ENCODE measurements around the gene ZNF316.

The ZNF316 gene

GRCh38 chr7:6651851-6652445, 14.8 kb downstream of the ZNF316 start:
- Histone ChIP-seq H3K4me1 (ENCODE audit: low read length) (no peaks in the 10 kb centered on the region), H3K4me3 (ENCODE audit: low read length) (no peak overlapping the region), H3K36me3 (replicated peaks; ENCODE audit: insufficient read depth, low read length) (no peaks in the 10 kb centered on the region; the same call in 1 of the 2 replicates), H4K20me1 (ENCODE audit: insufficient read depth, low read length) (no peaks in the 10 kb centered on the region), H3K27ac (ENCODE audit: low read length) (no peak overlapping the region), H2AFZ (ENCODE audit: low read length) (no peak overlapping the region), H3K9me3 (replicated peaks; ENCODE audit: insufficient read depth, low read length) (no peaks in the 10 kb centered on the region; the same call in 1 of the 2 replicates), H3K79me2 (ENCODE audit: low read length) (no peaks in the 10 kb centered on the region), H3K9ac (ENCODE audit: low read length) (no peak overlapping the region), H3F3A (ENCODE audit: insufficient read depth, low read length) (no peaks in the 10 kb centered on the region), H3K4me2 (ENCODE audit: low read depth, low read length) (no peak overlapping the region), H3K27me3 (replicated peaks; ENCODE audit: insufficient read depth, low read length) (no peaks in the 10 kb centered on the region), H3K9me2 (replicated peaks; ENCODE audit: insufficient read depth, low read length) (no peaks in the 10 kb centered on the region)
- no peak for DNase-seq
- no peak for TF ChIP-seq EZH2phosphoT487 (IDR thresholded peaks at IDR 0.05; ENCODE audit: low read length)
- no peak for TF ChIP-seq CTCF (IDR thresholded peaks at IDR 0.05; ENCODE audit: low read length)
- no peak for TF ChIP-seq EZH2 (optimal IDR thresholded peaks at IDR 0.05; ENCODE audit: low read depth, low read length)

- DNase-seq = no peak
- TF ChIP-seq EZH2 (optimal IDR thresholded peaks at IDR 0.05; ENCODE audit: low read depth, low read length) (no peak), CTCF (IDR thresholded peaks at IDR 0.05; ENCODE audit: low read length) (no peak), EZH2phosphoT487 (IDR thresholded peaks at IDR 0.05; ENCODE audit: low read length) (no peak)
- no peak overlapping the region for H3K4me2 ChIP-seq (ENCODE audit: low read depth, low read length)
- no peak overlapping the region for H3K27ac ChIP-seq (ENCODE audit: low read length)
- no peaks in the 10 kb centered on the region for H3K9me2 ChIP-seq (replicated peaks; ENCODE audit: insufficient read depth, low read length)
- H3K4me3 ChIP-seq (ENCODE audit: low read length) = no peak overlapping the region
- no peaks in the 10 kb centered on the region for H3F3A ChIP-seq (ENCODE audit: insufficient read depth, low read length)
- H3K79me2 ChIP-seq (ENCODE audit: low read length) = no peaks in the 10 kb centered on the region
- H4K20me1 ChIP-seq (ENCODE audit: insufficient read depth, low read length) = no peaks in the 10 kb centered on the region
- H3K36me3 ChIP-seq (replicated peaks; ENCODE audit: insufficient read depth, low read length) = no peaks in the 10 kb centered on the region; the same call in 1 of the 2 replicates
- H3K27me3 ChIP-seq (replicated peaks; ENCODE audit: insufficient read depth, low read length) = no peaks in the 10 kb centered on the region
- H3K9me3 ChIP-seq (replicated peaks; ENCODE audit: insufficient read depth, low read length) = no peaks in the 10 kb centered on the region; the same call in 1 of the 2 replicates
- H3K9ac ChIP-seq (ENCODE audit: low read length) = no peak overlapping the region
- H3K4me1 ChIP-seq (ENCODE audit: low read length) = no peaks in the 10 kb centered on the region
- no peak overlapping the region for H2AFZ ChIP-seq (ENCODE audit: low read length)
These were observed 15.4 kb downstream of the ZNF316 start for GRCh38 chr7:6652446-6653011.

- no peak for DNase-seq
- Histone ChIP-seq H3F3A (ENCODE audit: insufficient read depth, low read length) (no peaks in the 10 kb centered on the region), H3K36me3 (replicated peaks; ENCODE audit: insufficient read depth, low read length) (no peaks in the 10 kb centered on the region; the same call in 1 of the 2 replicates), H4K20me1 (ENCODE audit: insufficient read depth, low read length) (no peaks in the 10 kb centered on the region), H3K4me3 (ENCODE audit: low read length) (no peak overlapping the region), H3K27me3 (replicated peaks; ENCODE audit: insufficient read depth, low read length) (no peaks in the 10 kb centered on the region), H2AFZ (ENCODE audit: low read length) (no peak overlapping the region), H3K9me2 (replicated peaks; ENCODE audit: insufficient read depth, low read length) (no peaks in the 10 kb centered on the region), H3K27ac (ENCODE audit: low read length) (no peak overlapping the region), H3K9me3 (replicated peaks; ENCODE audit: insufficient read depth, low read length) (no peaks in the 10 kb centered on the region; the same call in 1 of the 2 replicates), H3K9ac (ENCODE audit: low read length) (no peak overlapping the region), H3K4me1 (ENCODE audit: low read length) (no peaks in the 10 kb centered on the region), H3K4me2 (ENCODE audit: low read depth, low read length) (no peak overlapping the region), H3K79me2 (ENCODE audit: low read length) (no peaks in the 10 kb centered on the region)
- TF ChIP-seq EZH2phosphoT487 (IDR thresholded peaks at IDR 0.05; ENCODE audit: low read length) (no peak), CTCF (IDR thresholded peaks at IDR 0.05; ENCODE audit: low read length) (no peak), EZH2 (optimal IDR thresholded peaks at IDR 0.05; ENCODE audit: low read depth, low read length) (no peak)
These were observed 16.2 kb downstream of the ZNF316 start for GRCh38 chr7:6653071-6654003.

All from MM.1S (cell line).